Globus pallidus (tissue), 1 donor: ENCODE measurements around the gene LRMDA.
"Not testable (repeated sequence)": the region's sequence is repeated elsewhere in the genome, so short reads cannot be mapped to it uniquely, and the experiment has no call there.

Source experiments
- DNase-seq: peaks from one replicate; pipeline ENCODE4 v3.0.0-alpha.2; 2015; ENCODE audit warnings: low spot score

The LRMDA gene

DNA sequence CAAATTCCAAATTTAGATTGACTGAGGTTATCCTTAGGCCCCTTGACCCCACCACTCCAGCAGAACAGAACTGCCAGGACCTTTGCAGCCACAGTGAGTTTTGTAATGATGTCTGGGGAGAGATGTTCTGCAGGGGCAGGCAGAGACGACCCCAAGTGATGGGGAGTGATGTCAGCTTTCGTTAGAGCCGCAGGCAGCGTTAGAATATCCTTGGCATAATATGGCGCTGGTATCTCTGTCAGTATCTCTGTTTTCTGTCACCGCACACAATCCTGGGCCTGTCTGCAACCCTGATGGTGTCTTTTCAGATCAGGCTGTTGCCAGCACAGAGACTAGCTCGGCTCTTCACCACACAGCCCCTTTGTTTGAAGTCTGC lies 1122.6 kb downstream of the LRMDA start:
- no peak for DNase-seq

DNA sequence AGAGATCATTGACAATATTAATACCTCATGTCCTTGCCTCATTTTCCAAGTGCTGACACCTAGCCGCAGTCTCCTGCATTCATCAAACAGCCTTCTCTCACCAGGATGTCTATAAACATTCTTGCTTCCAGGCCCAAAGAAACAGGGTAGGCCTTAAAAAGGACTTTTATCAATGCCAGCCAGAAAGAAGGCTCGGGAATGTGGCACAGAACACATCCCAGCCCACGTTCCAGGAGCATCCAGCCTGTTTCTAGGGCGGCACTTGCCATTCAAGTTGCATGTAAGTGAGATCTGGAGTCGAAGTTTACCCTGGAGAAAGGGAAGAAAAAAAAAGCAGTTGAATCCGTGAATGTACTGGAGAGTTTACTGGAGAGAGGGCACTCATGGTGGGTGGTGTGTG lies 1123.1 kb downstream of the LRMDA start:
- no peak for DNase-seq

DNA sequence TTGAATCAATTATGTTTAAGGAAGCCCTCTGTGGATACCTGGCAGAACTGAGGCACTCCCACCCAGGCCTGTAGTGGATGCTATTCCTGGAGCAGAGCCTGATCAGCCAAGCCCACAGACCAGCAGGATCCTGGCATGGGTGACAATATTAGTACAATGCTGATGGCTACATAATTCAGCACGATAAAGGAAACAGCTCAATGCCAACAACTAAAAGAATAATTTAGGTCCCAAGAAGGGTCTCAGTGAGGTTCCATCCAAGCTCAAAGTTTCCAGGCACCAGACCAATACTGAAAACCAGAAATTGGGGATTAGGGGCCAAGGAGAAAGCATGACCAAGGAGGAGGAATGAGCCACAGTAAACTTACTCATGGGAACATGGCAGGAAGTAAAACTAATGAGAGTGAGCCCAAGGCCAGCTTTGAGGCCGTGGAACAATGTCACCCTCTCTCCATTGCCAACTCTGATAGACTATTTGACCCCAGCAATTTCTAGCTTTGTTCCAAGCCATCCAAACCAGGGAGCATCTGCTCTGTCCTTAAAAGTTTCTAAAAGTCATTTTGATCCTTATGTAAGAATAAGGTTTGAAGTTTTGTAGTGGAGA lies 1123.7 kb downstream of the LRMDA start:
- no peak for DNase-seq

GRCh38 chr10:76557366-76557765 lies 1125.9 kb downstream of the LRMDA start:
- no peak for DNase-seq

- DNase-seq, result no peak
Measured at GRCh38 chr10:76558586-76558985, 1127.2 kb downstream of the LRMDA start.

DNA sequence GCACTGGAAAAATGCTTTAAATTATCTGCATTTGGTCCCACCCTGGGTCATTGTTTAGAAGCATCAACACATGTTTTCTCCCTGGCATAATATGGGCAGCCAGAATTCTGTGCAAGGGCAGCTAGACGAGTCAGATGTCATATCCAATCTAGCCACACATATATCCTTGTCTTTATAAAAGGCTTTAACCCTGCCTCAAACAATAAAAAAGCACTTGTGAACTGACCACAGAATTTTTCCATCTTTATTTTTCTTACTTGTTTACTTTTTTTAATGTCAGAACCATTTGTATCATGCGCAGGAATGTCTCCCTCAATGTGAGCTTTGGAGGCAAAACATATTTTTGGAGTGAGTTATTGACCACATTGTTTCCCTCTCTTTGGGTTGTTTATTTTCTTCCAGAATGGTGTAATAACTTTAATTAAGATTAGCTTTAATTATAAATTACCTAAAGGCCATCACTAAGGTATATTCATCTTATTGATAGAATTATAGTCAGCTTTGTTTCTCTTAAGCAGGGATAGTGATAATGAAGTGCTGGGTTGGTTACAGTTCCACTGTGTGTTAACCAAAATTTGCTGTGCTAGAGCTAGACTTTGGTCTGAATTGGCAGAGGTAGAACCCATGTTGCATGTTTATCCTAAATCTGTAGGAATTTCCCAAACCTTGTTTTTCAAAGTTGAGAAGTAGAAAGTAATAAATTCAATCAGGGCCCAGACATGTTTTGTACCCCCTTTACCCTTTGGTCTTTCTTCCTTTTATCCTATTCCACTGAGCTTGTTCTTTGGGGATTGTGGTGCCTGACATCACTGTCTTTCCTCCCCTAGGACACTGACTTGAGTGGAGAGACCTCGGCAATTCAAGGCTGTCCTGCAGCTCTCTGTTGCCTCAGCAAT lies 1127.8 kb downstream of the LRMDA start:
- DNase-seq, result no peak

GRCh38 chr10:76559892-76560220 lies 1128.4 kb downstream of the LRMDA start:
- no peak for DNase-seq

DNA sequence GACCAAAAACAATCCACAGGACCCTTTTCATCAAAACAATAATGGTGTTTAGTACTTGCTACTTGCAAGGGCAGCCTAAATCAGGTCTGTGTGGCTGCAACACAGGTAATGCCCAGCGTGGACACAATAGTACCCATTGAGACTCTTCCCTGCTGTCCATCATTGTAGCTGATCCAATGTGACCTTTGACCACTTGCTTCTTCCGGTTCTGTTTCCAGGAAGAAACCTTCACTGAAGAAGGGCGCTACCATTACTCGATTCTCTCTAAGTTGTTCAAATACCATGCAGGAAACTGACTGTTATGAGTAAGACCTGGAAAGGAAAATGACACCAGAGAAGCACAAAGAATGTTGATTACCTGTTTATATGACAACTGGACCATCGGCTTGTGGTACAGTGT lies 1128.9 kb downstream of the LRMDA start:
- DNase-seq, result no peak

DNA sequence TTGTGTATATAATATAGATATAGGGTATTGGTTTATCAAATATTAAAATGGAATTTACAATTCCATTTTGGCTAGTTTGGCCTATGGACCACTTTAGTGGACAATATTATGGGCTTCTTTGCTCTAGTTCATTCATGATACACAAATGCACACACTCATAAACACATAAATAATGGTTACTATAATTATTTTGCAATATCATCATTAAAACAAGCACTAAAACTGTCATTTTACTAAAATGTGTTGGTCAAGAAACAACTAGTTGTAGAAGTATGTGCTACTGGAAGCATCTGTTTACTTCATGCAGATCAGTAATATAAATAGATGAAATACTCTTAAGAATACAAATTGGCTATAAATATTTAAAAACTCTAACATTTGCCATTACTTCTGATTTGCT lies 1131.9 kb downstream of the LRMDA start:
- DNase-seq, result no peak

DNA sequence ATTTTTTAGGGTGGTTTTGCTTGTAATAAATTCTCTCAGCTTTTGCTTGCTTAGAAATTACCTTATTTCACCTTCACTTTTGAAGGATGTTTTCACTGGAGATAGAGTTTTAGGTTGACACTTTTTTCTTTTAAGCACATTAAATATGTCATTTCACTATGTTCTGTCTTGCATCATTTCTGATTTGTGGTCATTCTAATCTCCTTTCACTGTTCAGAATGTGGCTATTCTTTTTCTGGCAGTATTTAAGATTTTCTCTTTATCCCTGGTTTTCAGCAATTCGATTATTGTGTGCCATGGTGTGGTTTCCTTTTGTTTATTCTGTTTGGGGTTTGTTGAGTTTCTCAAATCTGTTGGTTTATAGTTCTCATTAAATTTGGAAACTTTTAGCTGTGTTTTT lies 1140.6 kb downstream of the LRMDA start:
- no peak for DNase-seq

DNA sequence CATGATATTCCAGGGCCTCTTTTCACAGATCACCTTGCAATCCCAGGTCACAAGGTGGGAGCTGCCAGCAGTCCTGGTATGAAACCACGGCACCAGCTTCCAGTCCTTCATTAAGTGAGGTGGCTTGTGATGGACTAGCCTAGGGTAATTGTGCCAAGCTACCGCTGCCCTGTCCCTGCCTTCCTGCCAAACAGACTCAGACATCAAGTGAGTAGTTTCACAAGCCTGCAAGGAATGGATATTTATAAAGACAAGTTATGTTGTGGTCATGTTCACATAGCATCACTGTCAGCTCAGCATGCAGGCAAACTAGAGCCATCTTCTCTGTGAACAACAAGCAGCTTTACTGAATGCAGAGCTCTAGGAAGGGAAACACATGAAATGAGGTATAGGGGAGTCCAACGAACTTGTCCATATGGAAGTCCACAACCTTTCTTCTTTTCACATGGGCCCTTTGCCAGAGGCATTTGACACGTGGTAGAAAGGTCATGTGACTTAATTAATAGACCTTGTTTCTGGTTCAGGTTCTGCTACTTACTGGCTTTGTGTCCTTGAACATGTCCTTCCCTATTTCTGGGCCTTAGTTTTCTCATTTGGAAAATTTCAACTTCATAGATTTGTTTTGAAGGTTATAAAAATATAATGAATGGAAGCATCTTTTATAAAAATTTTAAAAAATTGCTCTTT lies 1145.0 kb downstream of the LRMDA start:
- DNase-seq, result no peak

- DNase-seq, result no peak
Measured at GRCh38 chr10:76577455-76577854, 1146.0 kb downstream of the LRMDA start.

DNA sequence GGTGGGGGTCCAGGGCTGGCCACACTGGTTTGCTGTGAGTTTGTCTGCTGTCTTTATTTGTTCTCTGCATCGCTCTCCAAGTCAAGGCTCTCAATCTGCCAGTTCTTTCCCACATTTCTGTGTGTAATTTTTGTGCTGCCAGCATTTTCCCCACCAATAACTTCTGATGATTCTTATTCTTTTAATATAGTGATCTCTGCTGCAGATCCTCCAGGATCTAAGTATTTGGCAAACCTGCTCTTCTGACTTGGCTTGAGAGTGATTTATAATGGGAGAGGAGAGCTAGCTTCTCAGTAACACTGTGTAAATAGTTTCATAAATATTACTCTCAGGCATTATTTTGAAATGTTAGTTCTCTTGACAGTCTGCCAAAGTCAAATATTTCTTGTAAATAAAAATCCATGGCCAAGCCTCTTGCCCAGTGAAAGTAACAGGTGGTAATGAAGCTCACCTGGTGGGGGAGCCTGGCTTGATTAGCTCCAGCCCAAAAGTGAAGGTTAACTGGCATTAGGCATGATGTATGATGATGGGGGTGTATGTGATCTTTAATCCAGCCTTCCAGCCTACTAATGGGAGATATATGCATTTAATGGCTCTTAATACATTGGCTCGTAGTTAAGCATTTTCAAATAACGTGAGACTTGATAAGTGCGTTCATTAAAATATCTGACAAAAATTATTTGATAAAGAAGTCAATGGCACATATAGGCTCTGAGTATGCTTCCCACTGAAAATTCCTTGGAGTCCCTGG lies 1150.3 kb downstream of the LRMDA start:
- DNase-seq, result no peak

- DNase-seq, result no peak
Measured at GRCh38 chr10:76582531-76582930, 1151.1 kb downstream of the LRMDA start.

- no peak for DNase-seq
Measured at GRCh38 chr10:76583711-76584161, 1152.3 kb downstream of the LRMDA start.

DNA sequence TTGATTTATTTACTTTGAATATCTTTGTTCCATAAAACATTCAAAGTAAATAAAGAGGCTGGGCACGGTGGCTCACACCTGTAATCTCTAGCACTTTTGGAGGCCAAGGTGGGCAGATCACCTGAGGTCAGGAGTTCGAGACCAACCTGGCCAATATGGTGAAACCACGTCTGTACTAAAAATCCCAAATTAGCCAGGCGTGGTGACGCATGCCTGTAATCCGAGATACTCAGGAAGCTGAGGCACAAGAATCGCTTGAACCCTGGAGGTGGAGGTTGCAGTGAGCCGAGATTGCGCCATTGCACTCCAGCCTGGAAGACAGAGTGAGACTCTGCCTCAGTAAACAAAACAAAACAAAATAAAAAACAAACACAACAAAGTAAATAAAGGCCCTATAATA lies 1153.0 kb downstream of the LRMDA start:
- not testable (repeated sequence) for DNase-seq
